ENCODE data around the gene STARD7.
"Not testable (repeated sequence)": the region's sequence is repeated elsewhere in the genome, so short reads cannot be mapped to it uniquely, and the experiment has no call there.

STARD7 gene

GRCh38 chr2:96147593-96148201 is 60.9 kb downstream of the STARD7 start:
- DNase-seq (ENCODE audit: low read depth) = no peak

GRCh38 chr2:96146881-96147592 is 61.6 kb downstream of the STARD7 start:
- DNase-seq (ENCODE audit: low read depth) = no peak

- DNase-seq (ENCODE audit: low read depth) = peak; percentile 83
Measured at GRCh38 chr2:96146153-96146880, 62.3 kb downstream of the STARD7 start.

GRCh38 chr2:96145848-96146152 is 62.8 kb downstream of the STARD7 start:
- no peak for DNase-seq (ENCODE audit: low read depth)

- DNase-seq (ENCODE audit: low read depth) = peak; percentile 94
Measured at GRCh38 chr2:96145036-96145847, 63.4 kb downstream of the STARD7 start, which contains the start of gene DUSP2. Gene DUSP2, minus strand, starts transcription at chr2:96145440. Its CDS starts 86 bp downstream, at chr2:96145354.

GRCh38 chr2:96144481-96145035 is 64.1 kb downstream of the STARD7 start:
- peak; percentile 50 for DNase-seq (ENCODE audit: low read depth)

GRCh38 chr2:96143848-96144480 is 64.7 kb downstream of the STARD7 start:
- DNase-seq (ENCODE audit: low read depth) = peak; percentile 23

- peak; percentile 32 for DNase-seq (ENCODE audit: low read depth)
Measured at GRCh38 chr2:96143231-96143847, 65.3 kb downstream of the STARD7 start.

- DNase-seq (ENCODE audit: low read depth) = peak; percentile 65
Measured at GRCh38 chr2:96142217-96143113, 66.2 kb downstream of the STARD7 start.

GRCh38 chr2:96141624-96141967 is 67.0 kb downstream of the STARD7 start:
- not testable (repeated sequence) for DNase-seq (ENCODE audit: low read depth)

- peak; percentile 21 for DNase-seq (ENCODE audit: low read depth)
Measured at GRCh38 chr2:96140941-96141623, 67.5 kb downstream of the STARD7 start.

GRCh38 chr2:96139181-96139758 is 69.4 kb downstream of the STARD7 start:
- no peak for DNase-seq (ENCODE audit: low read depth)

GRCh38 chr2:96138179-96139145 is 70.2 kb downstream of the STARD7 start, which contains the start of gene ASTL:
Gene ASTL, minus strand, starts transcription at chr2:96138502. Its CDS starts 66 bp downstream, at chr2:96138436.
- peak; percentile 38 for DNase-seq (ENCODE audit: low read depth)

- DNase-seq (ENCODE audit: low read depth) = no peak
Measured at GRCh38 chr2:96137321-96138178, 71.1 kb downstream of the STARD7 start.

GRCh38 chr2:96136129-96136720 is 72.4 kb downstream of the STARD7 start:
- no peak for DNase-seq (ENCODE audit: low read depth)

- no peak for DNase-seq (ENCODE audit: low read depth)
Measured at GRCh38 chr2:96135621-96136020, 73.0 kb downstream of the STARD7 start.

All from stimulated activated CD8-positive, alpha-beta memory T cell treated with anti-CD3 and anti-CD28 coated beads, Interleukin-12 subunit alpha, Interleukin-12 subunit beta, amount 100 ng/mL, for 4 hours (primary cell).